ENCODE results near the gene NFE2. TPM values are rescaled to one million over a fixed set of nuclear protein-coding genes. Genes with fewer than 3 reads are reported as not detected.
A peak's percentile ranks its signal among the peaks of the same experiment; 100 is the strongest.

The NFE2 gene
- total RNA-seq (2021; fragmentation: NEBNext Ultra II Directional; extraction: Animal tissue kit (Norgen Biotek cat#: 25700)) (1.4 and 2.0 TPM in 2 replicates), polyA plus RNA-seq (2011; rRNA removed) (6.1 and 8.3 TPM in 2 replicates), polyA minus RNA-seq (2011; rRNA and poly(A)+ RNA removed) (4.6 and 6.3 TPM in 2 replicates)
- polyA plus RNA-seq (2011; cell fraction: cytosol; rRNA removed) = 6.2 TPM
- polyA plus RNA-seq (2011; cell fraction: nucleus; rRNA removed) = 8.8 TPM
- polyA plus RNA-seq (2012, experiment 1 of 2) = 2.8 to 4.8 TPM (median 3.9 TPM) in 4 replicates
- 5.1 TPM for polyA plus RNA-seq (2012, experiment 2 of 2)
- 1.5 TPM for polyA plus RNA-seq (2013, experiment 1 of 2)
- polyA plus RNA-seq (2013, experiment 2 of 2) = 1.4 TPM
- polyA minus RNA-seq (2011; cell fraction: cytosol; rRNA and poly(A)+ RNA removed) = 3.5 TPM
- 2.8 TPM for polyA minus RNA-seq (2011; cell fraction: nucleus; rRNA and poly(A)+ RNA removed)
- long read RNA-seq, experiment 1, partial matches to known transcripts = 0 of 3 reads
- long read RNA-seq, experiment 1, other reads (novel, unspliced or antisense) = 0 of 3 reads
- long read RNA-seq, experiment 2, partial matches to known transcripts = 0 of 4 reads
- long read RNA-seq, experiment 2, other reads (novel, unspliced or antisense) = 0 of 4 reads

DNA sequence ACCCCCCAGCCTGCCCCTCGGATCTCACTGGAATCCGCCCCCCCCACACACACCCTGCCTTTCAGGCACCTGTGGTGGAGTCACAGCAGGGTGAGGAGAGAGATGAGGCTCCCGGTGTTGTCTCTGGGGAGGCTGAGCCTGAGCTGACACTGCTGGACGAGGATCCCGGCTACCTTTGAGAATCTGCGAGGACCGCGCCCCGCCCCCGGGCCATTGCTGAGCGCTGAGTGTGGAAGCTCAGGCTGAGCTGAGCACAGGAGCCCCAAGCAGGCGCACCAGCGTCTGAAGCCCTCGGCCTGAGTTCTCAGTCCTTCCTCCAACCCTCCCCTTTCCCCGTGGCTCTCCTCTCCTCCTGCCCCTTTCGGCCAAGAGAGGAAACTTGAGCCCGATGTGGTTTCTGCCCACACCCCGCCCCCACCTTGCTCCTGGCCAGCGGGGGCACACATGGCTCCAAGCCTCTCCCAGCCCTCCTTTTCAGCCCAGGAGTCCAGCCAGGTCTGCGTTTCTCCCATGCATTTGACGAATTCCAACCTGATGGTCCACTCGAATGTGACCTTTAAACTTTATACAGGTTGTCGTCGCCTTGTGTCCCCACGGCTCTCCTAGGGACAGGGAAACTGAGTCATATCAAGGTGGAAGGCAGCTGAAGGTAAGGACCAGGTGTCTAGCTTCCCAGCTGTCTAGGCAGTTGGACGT is at the start of gene NFE2:
NFE2 (minus strand) TSS at position 284 of the 696 bp plus-strand sequence. CDS start 5,767 bp downstream, outside the sequence.
- Histone ChIP-seq H4K5ac (ENCODE audit: insufficient read length, low read depth, low read length) (peak within 1 kb of the TSS; percentile 86), H2BK120ac (replicated peaks; ENCODE audit: low read depth, low read length) (peak within 1 kb of the TSS; percentile 50), H3K4me3 (ENCODE audit: extremely low read depth in 1 of 4, insufficient read depth in 2 of 4, low read depth in 3 of 4, low read length in 4 of 4) (peak within 1 kb of the TSS; percentile 24 to 63 (median 46)), H3K56ac (replicated peaks; ENCODE audit: insufficient read length, low read depth, low read length) (peak within 1 kb of the TSS; percentile 71), H2BK20ac (ENCODE audit: low read length) (peak within 1 kb of the TSS; percentile 97), H3K36me3 (ENCODE audit: control insufficient read depth in 2 of 4, insufficient read depth in 4 of 4, low read length in 3 of 4) (no peaks in the 10 kb centered on the region), H3K23ac (ENCODE audit: insufficient read length) (no peak within 1 kb of the TSS), H4K91ac (replicated peaks; ENCODE audit: insufficient read length, low read length) (peak within 1 kb of the TSS; percentile 79), H2AFZ (ENCODE audit: low read length) (peak within 1 kb of the TSS; percentile 14; the same call in 1 of the 2 replicates), H2AK5ac (ENCODE audit: low read depth, low read length) (0 out of 2 replicates have a peak within 1 kb of the TSS, but pooled peaks have one; percentile 68), H3K14ac (ENCODE audit: insufficient read length) (peak within 1 kb of the TSS; percentile 35), H2BK5ac (ENCODE audit: low read depth, low read length) (peak within 1 kb of the TSS; percentile 94), H3K79me2 (ENCODE audit: control insufficient read depth in 1 of 2, insufficient read depth in 2 of 2, low read length in 2 of 2) (no peaks in the 10 kb centered on the region), H4K20me1 (replicated peaks in 1 of 2; ENCODE audit: control insufficient read depth in 1 of 2, insufficient read depth in 2 of 2, low read length in 2 of 2) (no peaks in the 10 kb centered on the region), H3K4me2 (ENCODE audit: insufficient read depth in 1 of 2, low read depth in 2 of 2, low read length in 2 of 2) (peak within 1 kb of the TSS; percentile 85 to 97), H3K27ac (ENCODE audit: low read depth, low read length) (peak within 1 kb of the TSS; percentile 75), H2BK15ac (ENCODE audit: low read length) (peak within 1 kb of the TSS; percentile 83), H3K9me3 (ENCODE audit: insufficient read depth in 2 of 2, low read depth in 1 of 2, low read length in 1 of 2) (no peaks in the 10 kb centered on the region), H3K18ac (ENCODE audit: extremely low read depth, low read length) (peak within 1 kb of the TSS; percentile 98), H3K4me1 (replicated peaks in 1 of 4; ENCODE audit: control insufficient read depth in 3 of 4, insufficient read depth in 4 of 4, low read length in 3 of 4) (peaks cover 12 to 32% (median 21%) of the 10 kb centered on the region in 4 experiments), H4K8ac (ENCODE audit: extremely low read depth, insufficient read depth, low read length) (peak within 1 kb of the TSS; percentile 81; the same call in 1 of the 2 replicates), H3K79me1 (ENCODE audit: low read depth, low read length) (no peaks in the 10 kb centered on the region), H3K23me2 (ENCODE audit: low read depth, low read length) (peaks cover 6% of the 10 kb centered on the region; the same call in 1 of the 2 replicates), H3K27me3 (replicated peaks in 1 of 4; ENCODE audit: control insufficient read depth in 3 of 4, extremely low read depth in 1 of 4, insufficient read depth in 3 of 4, low read length in 3 of 4) (peaks cover 0 to 7% (median 0%) of the 10 kb centered on the region in 4 experiments; a peak in 1 of 7 replicates), H3K9ac (replicated peaks in 1 of 4; ENCODE audit: extremely low read depth in 1 of 4, low read depth in 3 of 4, low read length in 3 of 4) (peak within 1 kb of the TSS; percentile 9 to 64 (median 33)), H2BK12ac (ENCODE audit: low read depth, low read length) (peak within 1 kb of the TSS; percentile 95), H3K4ac (replicated peaks; ENCODE audit: insufficient read length, low read depth, low read length) (peak within 1 kb of the TSS; percentile 23)
- ChIA-PET POLR2A (ENCODE audit: partially characterized antibody) (interaction anchor here (0.7 to 4.8 kb wide), 12 partner anchors 9 to 58 kb away, joined by 3 to 105 read pairs (median 6); partner anchors contain the start of genes CBX5, COPZ1 and HNRNPA1), CTCF (ENCODE audit: partially characterized antibody) (interaction anchor here (0.5 to 14.9 kb wide), 14 partner anchors 9 to 692 kb away, joined by 3 to 618 read pairs (median 4); partner anchors contain the start of gene COPZ1)
- DNase-seq (ENCODE audit: low read depth in 1 of 2, low spot score in 2 of 2) (peak; percentile 75 to 85), FAIRE-seq (no peak)
- 2% methylated on average over 23 of the region's 26 CpGs; no CpG with 5 or more reads in 1 of the 2 experiments for WGBS, 2 experiments (ENCODE audit: extremely low coverage in 1 of 2, insufficient coverage in 1 of 2, insufficient read length in 1 of 2, insufficient replicate concordance in 2 of 2, low coverage in 1 of 2, low lambda C conversion rate in 2 of 2, missing lambda C conversion rate in 1 of 2)
- TF ChIP-seq ASH2L (IDR thresholded peaks at IDR 0.05; ENCODE audit: low read length) (peak; percentile 90), BCL11A (IDR thresholded peaks at IDR 0.05; ENCODE audit: low read depth in 2 of 2, low read length in 2 of 2) (no peak), SAP30 (IDR thresholded peaks at IDR 0.05; ENCODE audit: insufficient read depth, insufficient replicate concordance, low read length) (peak; percentile 79), RBBP5 (IDR thresholded peaks at IDR 0.05; ENCODE audit: borderline replicate concordance, low read depth, low read length) (peak; percentile 88; the same call in 1 of the 2 replicates), KDM5A (IDR thresholded peaks at IDR 0.05; ENCODE audit: low read length) (no peak), TBP (IDR thresholded peaks at IDR 0.05; ENCODE audit: low read depth, low read length) (peak; percentile 86), NANOG (IDR thresholded peaks at IDR 0.05; ENCODE audit: insufficient read depth, low read depth, low read length, poor library complexity, severe bottlenecking) (no peak)
- TF ChIP-seq, protein P1, sequence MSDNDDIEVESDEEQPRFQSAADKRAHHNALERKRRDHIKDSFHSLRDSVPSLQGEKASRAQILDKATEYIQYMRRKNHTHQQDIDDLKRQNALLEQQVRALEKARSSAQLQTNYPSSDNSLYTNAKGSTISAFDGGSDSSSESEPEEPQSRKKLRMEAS (IDR thresholded peaks at IDR 0.05) = peak; percentile 64

Data from H1 (cell line).